Prostate gland (tissue), 2 donors: ENCODE data around the gene FRMD3.

Experiments
- CTCF ChIP-seq, 4 experiments: fragments of 200-600 bp in 2 of 4; fragments of 450-650 bp in 2 of 4; sonication (generic) in 2 of 4; IDR thresholded peaks; 1 replicate in 3 of 4; 2 replicates in 1 of 4; pipeline ENCODE4 v1.5.1; 2016 to 2019; ENCODE audit warnings: antibody characterized with exemption in 4 of 4, mild to moderate bottlenecking in 2 of 4, moderate library complexity in 2 of 4
- POLR2A ChIP-seq: fragments of 450-650 bp; IDR thresholded peaks from one replicate; pipeline ENCODE4 v1.6.1; 2016; ENCODE audit warnings: antibody characterized with exemption, mild to moderate bottlenecking

GRCh38 chr9:83327750-83328622, 210.2 kb downstream of the FRMD3 start:
- TF ChIP-seq CTCF (IDR thresholded peaks at IDR 0.05) = no peak
- TF ChIP-seq POLR2A = no peak
